ENCODE data around the gene ZFAND3. TPM values are rescaled to one million over a fixed set of nuclear protein-coding genes. Genes with fewer than 3 reads are reported as not detected.

The ZFAND3 gene
- total and polyA plus RNA-seq, 2 experiments from 2014 or later, result 16.9 to 28.2 TPM

DNA sequence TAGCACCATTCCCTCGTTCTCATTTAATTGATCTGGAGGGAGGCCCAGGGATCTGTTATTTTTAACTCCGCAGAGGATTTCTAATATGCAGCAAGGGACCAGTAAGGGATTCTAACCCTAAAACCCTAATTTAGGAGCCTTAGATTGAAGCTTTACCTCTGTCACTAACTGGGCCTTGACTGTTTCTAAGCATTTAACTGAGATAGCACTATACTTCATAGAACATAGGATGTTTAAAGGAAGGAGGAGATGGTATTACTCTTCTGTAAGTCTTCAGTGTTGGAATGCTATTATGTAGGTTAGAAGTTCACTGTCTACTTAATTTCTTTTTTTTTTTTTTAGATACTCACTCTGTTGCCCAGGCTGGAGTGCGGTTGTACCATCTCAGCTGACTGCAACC is 242.5 kb downstream of the ZFAND3 start:
- H3K9me2 ChIP-seq (ENCODE audit: insufficient read depth), result no peaks in the 10 kb centered on the region
- peaks cover 10% of the 10 kb centered on the region for H3K36me3 ChIP-seq (ENCODE audit: insufficient read depth)
- ATAC-seq (no peak), DNase-seq (ENCODE audit: low spot score) (no peak)
- no peak overlapping the region for H3K27ac ChIP-seq (ENCODE audit: low read depth)
- TF ChIP-seq EZH2 (IDR thresholded peaks at IDR 0.05; ENCODE audit: low read depth, unreplicated experiment) (no peak), REST (IDR thresholded peaks at IDR 0.05; ENCODE audit: unreplicated experiment) (no peak), CREB1 (CRISPR knock-in tag; IDR thresholded peaks at IDR 0.05; ENCODE audit: low read depth) (no peak), CTCF (conservative IDR thresholded peaks at IDR 0.05; ENCODE audit: low read depth in 2 of 2) (no peak), STAT1 (IDR thresholded peaks at IDR 0.05; ENCODE audit: unreplicated experiment) (no peak), EZH2phosphoT487 (IDR thresholded peaks at IDR 0.05; ENCODE audit: unreplicated experiment) (no peak), JUNB (IDR thresholded peaks at IDR 0.05; ENCODE audit: unreplicated experiment) (no peak), NANOG (IDR thresholded peaks at IDR 0.05; ENCODE audit: borderline replicate concordance) (no peak)
- TF ChIP-seq, protein P1, sequence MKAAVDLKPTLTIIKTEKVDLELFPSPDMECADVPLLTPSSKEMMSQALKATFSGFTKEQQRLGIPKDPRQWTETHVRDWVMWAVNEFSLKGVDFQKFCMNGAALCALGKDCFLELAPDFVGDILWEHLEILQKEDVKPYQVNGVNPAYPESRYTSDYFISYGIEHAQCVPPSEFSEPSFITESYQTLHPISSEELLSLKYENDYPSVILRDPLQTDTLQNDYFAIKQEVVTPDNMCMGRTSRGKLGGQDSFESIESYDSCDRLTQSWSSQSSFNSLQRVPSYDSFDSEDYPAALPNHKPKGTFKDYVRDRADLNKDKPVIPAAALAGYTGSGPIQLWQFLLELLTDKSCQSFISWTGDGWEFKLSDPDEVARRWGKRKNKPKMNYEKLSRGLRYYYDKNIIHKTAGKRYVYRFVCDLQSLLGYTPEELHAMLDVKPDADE (IDR thresholded peaks at IDR 0.05), result no peak
- H3K9me3 Mint-ChIP-seq, result no peaks in the 10 kb centered on the region
- H3K27me3 Mint-ChIP-seq (ENCODE audit: insufficient read depth, low read depth, poor library complexity), result no peaks in the 10 kb centered on the region
- H2AFZ ChIP-seq, result no peak overlapping the region
- H3K4me1 ChIP-seq (ENCODE audit: insufficient read depth), result peaks cover 5% of the 10 kb centered on the region
- peaks cover 8% of the 10 kb centered on the region for H3K4me1 Mint-ChIP-seq
- peaks cover 2% of the 10 kb centered on the region; the same call in 1 of the 2 replicates for H4K20me1 ChIP-seq (replicated peaks; ENCODE audit: insufficient read depth)
- H3K79me2 ChIP-seq (replicated peaks; ENCODE audit: insufficient read depth), result no peaks in the 10 kb centered on the region
- H3K4me3 Mint-ChIP-seq, result no peak overlapping the region
- no peak overlapping the region for H3K27ac Mint-ChIP-seq
- no peaks in the 10 kb centered on the region for H3F3A ChIP-seq (replicated peaks; ENCODE audit: low read depth)
- H3K4me3 ChIP-seq, result no peak overlapping the region
- peaks cover 8% of the 10 kb centered on the region; the same call in 2 of the 3 replicates for H3K36me3 Mint-ChIP-seq (ENCODE audit: low read depth)
- no peak overlapping the region for H3K4me2 ChIP-seq
- H3K27me3 ChIP-seq (ENCODE audit: insufficient read depth), result no peaks in the 10 kb centered on the region

DNA sequence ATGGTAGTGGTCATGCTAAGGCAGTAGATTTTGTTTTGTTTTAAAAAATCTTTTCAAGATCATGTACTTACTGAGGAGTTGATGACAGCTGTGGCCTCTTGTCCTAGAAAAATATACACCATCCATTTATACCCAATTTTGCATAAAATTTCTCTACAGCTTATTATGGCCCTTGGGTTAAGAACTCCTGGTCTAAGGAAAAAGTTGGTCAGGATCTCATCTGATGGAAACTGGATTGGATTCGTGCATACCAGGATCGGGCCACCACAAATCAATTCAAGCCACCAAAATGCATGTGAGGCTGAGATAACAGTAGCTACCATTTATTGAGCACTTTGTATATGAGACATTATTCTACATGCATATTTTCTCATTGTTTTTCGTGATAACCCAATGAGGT is 244.4 kb downstream of the ZFAND3 start:
- no peak overlapping the region for H3K4me3 ChIP-seq
- no peak for TF ChIP-seq JUNB (IDR thresholded peaks at IDR 0.05; ENCODE audit: unreplicated experiment)
- no peak for TF ChIP-seq STAT1 (IDR thresholded peaks at IDR 0.05; ENCODE audit: unreplicated experiment)
- TF ChIP-seq EZH2 (IDR thresholded peaks at IDR 0.05; ENCODE audit: low read depth, unreplicated experiment), result no peak
- no peak for TF ChIP-seq ZNF114 (CRISPR knock-in tag; IDR thresholded peaks at IDR 0.05)
- TF ChIP-seq CREB1 (CRISPR knock-in tag; IDR thresholded peaks at IDR 0.05; ENCODE audit: low read depth), result no peak
- TF ChIP-seq REST (IDR thresholded peaks at IDR 0.05; ENCODE audit: unreplicated experiment), result no peak
- TF ChIP-seq NANOG (IDR thresholded peaks at IDR 0.05; ENCODE audit: borderline replicate concordance), result no peak
- TF ChIP-seq POLR2AphosphoS5 (IDR thresholded peaks at IDR 0.05; ENCODE audit: low read depth), result no peak

More for the DNA sequence above, 244.4 kb downstream of the ZFAND3 start:
- H3F3A ChIP-seq (replicated peaks; ENCODE audit: low read depth), result no peaks in the 10 kb centered on the region
- no peak for ATAC-seq
- H3K27me3 ChIP-seq (ENCODE audit: insufficient read depth), result no peaks in the 10 kb centered on the region
- peaks cover 2% of the 10 kb centered on the region; the same call in 1 of the 2 replicates for H4K20me1 ChIP-seq (replicated peaks; ENCODE audit: insufficient read depth)
- Mint-ChIP-seq H3K9me3 (no peaks in the 10 kb centered on the region), H3K4me3 (no peak overlapping the region), H3K4me1 (peaks cover 10% of the 10 kb centered on the region), H3K27ac (no peak overlapping the region), H3K27me3 (ENCODE audit: insufficient read depth, low read depth, poor library complexity) (no peaks in the 10 kb centered on the region), H3K36me3 (ENCODE audit: low read depth) (peaks cover 8% of the 10 kb centered on the region; the same call in 2 of the 3 replicates)
- no peak for DNase-seq (ENCODE audit: low spot score)
- H3K4me2 ChIP-seq, result no peak overlapping the region
- H3K27ac ChIP-seq (ENCODE audit: low read depth), result no peak overlapping the region
- H3K36me3 ChIP-seq (ENCODE audit: insufficient read depth), result peaks cover 10% of the 10 kb centered on the region
- H3K79me2 ChIP-seq (replicated peaks; ENCODE audit: insufficient read depth), result no peaks in the 10 kb centered on the region
- H2AFZ ChIP-seq, result no peak overlapping the region
- H3K4me1 ChIP-seq (ENCODE audit: insufficient read depth), result no peaks in the 10 kb centered on the region
- no peaks in the 10 kb centered on the region for H3K9me2 ChIP-seq (ENCODE audit: insufficient read depth)

Data from GM23338 (cell line).